ENCODE results near the gene USB1. TPM values are rescaled to one million over a fixed set of nuclear protein-coding genes. Genes with fewer than 3 reads are reported as not detected.

Gene USB1
- total RNA-seq, 1 experiment from 2014 or later: 73.1 TPM

DNA sequence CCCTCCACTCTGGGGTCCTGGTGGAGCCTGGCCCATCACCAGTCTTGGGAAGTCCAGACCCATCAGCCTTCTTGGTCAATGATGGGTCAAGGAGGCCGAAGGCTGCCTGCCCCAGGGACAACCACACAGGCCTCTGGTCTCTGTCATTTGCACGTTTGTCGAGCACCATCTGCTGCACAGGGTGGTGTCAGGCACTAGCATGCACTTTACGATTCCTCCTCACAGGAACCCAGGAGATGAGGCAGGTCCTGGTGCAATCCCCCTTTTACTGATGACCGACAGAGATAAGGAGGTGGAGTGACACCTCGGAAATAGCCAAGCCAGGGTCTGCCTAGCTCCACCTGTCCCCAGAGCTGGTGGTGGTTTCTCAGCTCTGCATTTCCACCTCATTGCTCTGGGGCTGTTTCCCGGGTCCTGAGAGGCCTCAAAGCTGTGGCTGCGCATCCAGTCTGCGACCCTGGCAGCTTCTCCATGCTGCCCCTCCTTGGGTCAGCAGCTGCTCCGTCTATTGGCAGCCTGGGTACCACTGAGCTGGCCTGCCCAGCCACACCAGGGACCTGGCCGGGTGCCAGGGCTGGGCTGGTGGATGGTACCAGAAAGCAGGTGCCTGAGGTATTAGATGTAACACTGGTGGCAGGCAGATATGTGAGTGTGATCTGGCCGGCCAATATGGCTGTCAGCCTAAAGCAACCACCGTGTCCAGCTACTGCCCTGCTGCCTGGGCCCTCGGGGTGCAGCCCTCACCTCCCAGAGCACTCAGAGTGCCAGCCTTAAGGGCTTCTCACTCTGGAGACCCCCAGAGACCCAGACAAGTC is 34.4 kb downstream of the USB1 start:
- CTCF ChIA-PET: no interaction called here
- RAD21 ChIA-PET (ENCODE audit: low non-redundant PET in 1 of 2, low total read pairs in 2 of 2, uncharacterized antibody in 2 of 2, unreplicated experiment in 2 of 2): no interaction called here
- TF ChIP-seq YY1 (IDR thresholded peaks at IDR 0.05; ENCODE audit: extremely low read depth, insufficient replicate concordance, low read depth, low read length) (no peak), POLR2A (IDR thresholded peaks at IDR 0.05; ENCODE audit: borderline replicate concordance, extremely low read depth, insufficient read depth, insufficient read length) (no peak), ELF1 (IDR thresholded peaks at IDR 0.05; ENCODE audit: borderline replicate concordance, low read depth) (no peak), EGR1 (IDR thresholded peaks at IDR 0.05; ENCODE audit: low read depth) (no peak), CBX3 (IDR thresholded peaks at IDR 0.05; ENCODE audit: low read depth) (no peak)
- no TSS peak for BruUV-seq (replicated peaks)
- peaks cover 0 to 3% of the 10 kb centered on the region in 2 experiments; a peak in 1 of 4 replicates for H3K4me1 ChIP-seq (ENCODE audit: control insufficient read depth in 1 of 2, insufficient read depth in 2 of 2, low read length in 2 of 2)
- H4K20me1 ChIP-seq (ENCODE audit: insufficient read depth): no peaks in the 10 kb centered on the region
- H3K27ac ChIP-seq (ENCODE audit: low read depth, low read length): no peak overlapping the region; the same call in 1 of the 2 replicates
- H3K36me3 ChIP-seq (ENCODE audit: control insufficient read depth in 1 of 2, insufficient read depth in 2 of 2, low read length in 2 of 2): peaks cover 5 to 7% of the 10 kb centered on the region in 2 experiments; a peak in 2 of 4 replicates
- no peak overlapping the region for H3K4me3 ChIP-seq (replicated peaks in 1 of 2; ENCODE audit: low read depth in 1 of 2, low read length in 2 of 2)
- ATAC-seq (no peak), DNase-seq (ENCODE audit: low read depth, low spot score) (no peak)
- intact Hi-C loops (cut with micrococcal nuclease): no loop called here
- POLR2A ChIA-PET: no interaction called here
- no peak overlapping the region for H3K9ac ChIP-seq (ENCODE audit: low read length)
- no peak overlapping the region for H3K4me2 ChIP-seq (ENCODE audit: low read length)
- H3K27me3 ChIP-seq (ENCODE audit: insufficient read depth, low read length): no peaks in the 10 kb centered on the region
- H3K9me2 ChIP-seq (ENCODE audit: insufficient read depth): no peaks in the 10 kb centered on the region
- H3K9me3 ChIP-seq (ENCODE audit: control insufficient read depth in 1 of 2, insufficient read depth in 1 of 2, low read depth in 1 of 2, low read length in 2 of 2): no peaks in the 10 kb centered on the region
- peaks cover 7% of the 10 kb centered on the region; the same call in 1 of the 2 replicates for H3K79me2 ChIP-seq (ENCODE audit: insufficient read depth, low read length)
- H2AFZ ChIP-seq (ENCODE audit: low read depth, low read length, poor library complexity, severe bottlenecking): no peak overlapping the region

DNA sequence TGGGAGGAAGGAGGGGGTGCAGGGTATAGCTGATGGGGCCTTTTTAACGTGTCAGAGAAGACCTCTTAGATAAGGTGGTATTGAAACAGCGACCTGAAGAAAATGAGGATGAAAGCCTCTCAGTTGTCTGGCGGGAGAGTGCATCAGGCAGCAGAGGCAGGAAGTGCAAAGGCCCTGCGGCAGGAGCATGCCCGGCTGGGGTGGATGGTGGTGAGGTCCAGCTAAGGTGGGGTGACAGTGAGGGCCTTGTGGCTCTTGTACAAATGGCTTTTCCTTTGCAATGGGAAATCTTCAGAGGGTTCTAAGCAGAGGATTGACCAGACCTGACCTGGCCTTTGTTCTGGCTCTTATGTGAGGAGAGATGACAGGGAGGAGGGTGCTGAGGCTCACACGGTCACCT is 35.7 kb downstream of the USB1 start:
- DNase-seq (ENCODE audit: low read depth, low spot score) (no peak), ATAC-seq (no peak)
- H3K79me2 ChIP-seq (ENCODE audit: insufficient read depth, low read length): peaks cover 7% of the 10 kb centered on the region; the same call in 1 of the 2 replicates
- H3K4me3 ChIP-seq (replicated peaks in 1 of 2; ENCODE audit: low read depth in 1 of 2, low read length in 2 of 2): no peak overlapping the region
- no peak overlapping the region for H3K9ac ChIP-seq (ENCODE audit: low read length)
- H3K36me3 ChIP-seq (ENCODE audit: control insufficient read depth in 1 of 2, insufficient read depth in 2 of 2, low read length in 2 of 2): peaks cover 5 to 7% of the 10 kb centered on the region in 2 experiments; a peak in 2 of 4 replicates
- no peak overlapping the region for H3K4me2 ChIP-seq (ENCODE audit: low read length)
- RAD21 ChIA-PET (ENCODE audit: low non-redundant PET in 1 of 2, low total read pairs in 2 of 2, uncharacterized antibody in 2 of 2, unreplicated experiment in 2 of 2): no interaction called here
- no peaks in the 10 kb centered on the region for H4K20me1 ChIP-seq (ENCODE audit: insufficient read depth)
- peaks cover 0 to 3% of the 10 kb centered on the region in 2 experiments; a peak in 1 of 4 replicates for H3K4me1 ChIP-seq (ENCODE audit: control insufficient read depth in 1 of 2, insufficient read depth in 2 of 2, low read length in 2 of 2)
- POLR2A ChIA-PET: no interaction called here
- no peak overlapping the region for H3K27ac ChIP-seq (ENCODE audit: low read depth, low read length)
- H3K9me3 ChIP-seq (ENCODE audit: control insufficient read depth in 1 of 2, insufficient read depth in 1 of 2, low read depth in 1 of 2, low read length in 2 of 2): no peaks in the 10 kb centered on the region
- intact Hi-C loops (cut with micrococcal nuclease): no loop called here
- no peaks in the 10 kb centered on the region for H3K9me2 ChIP-seq (ENCODE audit: insufficient read depth)
- CTCF ChIA-PET: no interaction called here
- BruUV-seq (replicated peaks): no TSS peak
- H3K27me3 ChIP-seq (ENCODE audit: insufficient read depth, low read length): no peaks in the 10 kb centered on the region
- no peak overlapping the region for H2AFZ ChIP-seq (ENCODE audit: low read depth, low read length, poor library complexity, severe bottlenecking)
- TF ChIP-seq ATF3 (IDR thresholded peaks at IDR 0.05): no peak
- no peak for TF ChIP-seq CBX3 (IDR thresholded peaks at IDR 0.05; ENCODE audit: low read depth)
- no peak for TF ChIP-seq MAX (IDR thresholded peaks at IDR 0.05)
- no peak for TF ChIP-seq ZNF274 (IDR thresholded peaks at IDR 0.05; ENCODE audit: low read depth, low read length)
- no peak for TF ChIP-seq ZFX (IDR thresholded peaks at IDR 0.05)
- TF ChIP-seq, protein P1, sequence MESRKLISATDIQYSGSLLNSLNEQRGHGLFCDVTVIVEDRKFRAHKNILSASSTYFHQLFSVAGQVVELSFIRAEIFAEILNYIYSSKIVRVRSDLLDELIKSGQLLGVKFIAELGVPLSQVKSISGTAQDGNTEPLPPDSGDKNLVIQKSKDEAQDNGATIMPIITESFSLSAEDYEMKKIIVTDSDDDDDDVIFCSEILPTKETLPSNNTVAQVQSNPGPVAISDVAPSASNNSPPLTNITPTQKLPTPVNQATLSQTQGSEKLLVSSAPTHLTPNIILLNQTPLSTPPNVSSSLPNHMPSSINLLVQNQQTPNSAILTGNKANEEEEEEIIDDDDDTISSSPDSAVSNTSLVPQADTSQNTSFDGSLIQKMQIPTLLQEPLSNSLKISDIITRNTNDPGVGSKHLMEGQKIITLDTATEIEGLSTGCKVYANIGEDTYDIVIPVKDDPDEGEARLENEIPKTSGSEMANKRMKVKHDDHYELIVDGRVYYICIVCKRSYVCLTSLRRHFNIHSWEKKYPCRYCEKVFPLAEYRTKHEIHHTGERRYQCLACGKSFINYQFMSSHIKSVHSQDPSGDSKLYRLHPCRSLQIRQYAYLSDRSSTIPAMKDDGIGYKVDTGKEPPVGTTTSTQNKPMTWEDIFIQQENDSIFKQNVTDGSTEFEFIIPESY (IDR thresholded peaks at IDR 0.05; ENCODE audit: extremely low read depth, insufficient replicate concordance, low read length): no peak
- no peak for TF ChIP-seq CEBPB (IDR thresholded peaks at IDR 0.05; ENCODE audit: low read depth)
- TF ChIP-seq, protein P2, sequence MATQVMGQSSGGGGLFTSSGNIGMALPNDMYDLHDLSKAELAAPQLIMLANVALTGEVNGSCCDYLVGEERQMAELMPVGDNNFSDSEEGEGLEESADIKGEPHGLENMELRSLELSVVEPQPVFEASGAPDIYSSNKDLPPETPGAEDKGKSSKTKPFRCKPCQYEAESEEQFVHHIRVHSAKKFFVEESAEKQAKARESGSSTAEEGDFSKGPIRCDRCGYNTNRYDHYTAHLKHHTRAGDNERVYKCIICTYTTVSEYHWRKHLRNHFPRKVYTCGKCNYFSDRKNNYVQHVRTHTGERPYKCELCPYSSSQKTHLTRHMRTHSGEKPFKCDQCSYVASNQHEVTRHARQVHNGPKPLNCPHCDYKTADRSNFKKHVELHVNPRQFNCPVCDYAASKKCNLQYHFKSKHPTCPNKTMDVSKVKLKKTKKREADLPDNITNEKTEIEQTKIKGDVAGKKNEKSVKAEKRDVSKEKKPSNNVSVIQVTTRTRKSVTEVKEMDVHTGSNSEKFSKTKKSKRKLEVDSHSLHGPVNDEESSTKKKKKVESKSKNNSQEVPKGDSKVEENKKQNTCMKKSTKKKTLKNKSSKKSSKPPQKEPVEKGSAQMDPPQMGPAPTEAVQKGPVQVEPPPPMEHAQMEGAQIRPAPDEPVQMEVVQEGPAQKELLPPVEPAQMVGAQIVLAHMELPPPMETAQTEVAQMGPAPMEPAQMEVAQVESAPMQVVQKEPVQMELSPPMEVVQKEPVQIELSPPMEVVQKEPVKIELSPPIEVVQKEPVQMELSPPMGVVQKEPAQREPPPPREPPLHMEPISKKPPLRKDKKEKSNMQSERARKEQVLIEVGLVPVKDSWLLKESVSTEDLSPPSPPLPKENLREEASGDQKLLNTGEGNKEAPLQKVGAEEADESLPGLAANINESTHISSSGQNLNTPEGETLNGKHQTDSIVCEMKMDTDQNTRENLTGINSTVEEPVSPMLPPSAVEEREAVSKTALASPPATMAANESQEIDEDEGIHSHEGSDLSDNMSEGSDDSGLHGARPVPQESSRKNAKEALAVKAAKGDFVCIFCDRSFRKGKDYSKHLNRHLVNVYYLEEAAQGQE (IDR thresholded peaks at IDR 0.05; ENCODE audit: low read depth): no peak
- TF ChIP-seq SRF (IDR thresholded peaks at IDR 0.05; ENCODE audit: low read depth): no peak
- TF ChIP-seq FOSL1 (IDR thresholded peaks at IDR 0.05; ENCODE audit: low read depth): no peak
- TF ChIP-seq EZH2 (IDR thresholded peaks at IDR 0.05): no peak

Measured in HCT116 (cell line).